ENCODE measurements around the gene KCNH2. TPM values are rescaled to one million over a fixed set of nuclear protein-coding genes. Genes with fewer than 3 reads are reported as not detected.

The KCNH2 gene
- total and polyA plus RNA-seq, 2 of the 13 experiments (the other 11 are each of a cell fraction or from before 2014, with no cell fraction given), result 0.09 to 0.11 TPM

DNA sequence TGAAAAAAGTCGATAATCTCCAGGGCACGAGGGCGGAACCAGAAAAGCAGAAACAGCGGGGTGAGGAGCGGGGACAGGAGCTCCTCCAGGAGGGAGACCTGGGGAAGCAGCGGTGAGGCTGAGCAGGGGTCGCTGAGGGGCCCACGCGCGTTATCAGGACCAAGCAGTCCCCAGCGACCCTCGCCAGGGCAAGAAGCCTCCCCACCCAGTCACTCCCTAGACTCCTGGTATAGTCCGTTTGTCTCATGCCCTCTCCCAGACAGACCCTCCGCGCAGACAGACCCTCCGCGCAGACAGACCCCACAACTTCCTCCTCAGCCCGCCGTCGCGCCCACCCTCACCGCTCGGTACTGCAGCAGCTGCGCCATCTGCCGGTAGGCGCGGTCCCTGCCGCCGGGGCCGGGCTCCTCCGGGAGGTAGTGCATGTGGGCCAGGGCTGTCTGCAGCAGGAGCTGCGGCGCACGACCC, 39.9 kb upstream of the KCNH2 start (continued):
- TF ChIP-seq, protein P1, sequence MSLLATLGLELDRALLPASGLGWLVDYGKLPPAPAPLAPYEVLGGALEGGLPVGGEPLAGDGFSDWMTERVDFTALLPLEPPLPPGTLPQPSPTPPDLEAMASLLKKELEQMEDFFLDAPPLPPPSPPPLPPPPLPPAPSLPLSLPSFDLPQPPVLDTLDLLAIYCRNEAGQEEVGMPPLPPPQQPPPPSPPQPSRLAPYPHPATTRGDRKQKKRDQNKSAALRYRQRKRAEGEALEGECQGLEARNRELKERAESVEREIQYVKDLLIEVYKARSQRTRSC (CRISPR knock-in tag; IDR thresholded peaks at IDR 0.05; ENCODE audit: low read depth), result no peak
- TF ChIP-seq KDM5B (CRISPR knock-in tag; IDR thresholded peaks at IDR 0.05; ENCODE audit: borderline replicate concordance) (0 out of 2 replicates have a peak, but pooled peaks have one; percentile 51), NFE2L1 (CRISPR knock-in tag; IDR thresholded peaks at IDR 0.05; ENCODE audit: borderline replicate concordance) (no peak), ZNF589 (CRISPR knock-in tag; conservative IDR thresholded peaks at IDR 0.05) (no peak)
- TF ChIP-seq, protein P2, sequence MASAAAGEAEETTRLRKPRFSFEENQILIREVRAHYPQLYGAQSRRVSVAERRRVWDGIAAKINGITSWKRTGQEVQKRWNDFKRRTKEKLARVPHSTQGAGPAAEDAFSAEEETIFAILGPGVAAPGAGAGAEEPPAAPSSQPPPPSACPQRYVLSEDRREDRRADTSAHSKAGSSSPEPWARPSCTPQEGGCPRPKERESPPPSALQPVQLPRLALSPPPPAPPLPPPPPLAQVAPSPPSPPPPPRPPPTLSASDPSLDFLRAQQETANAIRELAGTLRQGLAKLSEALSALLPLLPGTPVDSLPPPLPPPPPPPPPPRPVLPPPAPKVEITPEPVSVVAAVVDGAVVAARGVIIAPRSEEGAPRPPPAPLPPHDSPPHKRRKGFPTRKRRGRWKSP (CRISPR knock-in tag; IDR thresholded peaks at IDR 0.05), result no peak
- TF ChIP-seq, protein P3, sequence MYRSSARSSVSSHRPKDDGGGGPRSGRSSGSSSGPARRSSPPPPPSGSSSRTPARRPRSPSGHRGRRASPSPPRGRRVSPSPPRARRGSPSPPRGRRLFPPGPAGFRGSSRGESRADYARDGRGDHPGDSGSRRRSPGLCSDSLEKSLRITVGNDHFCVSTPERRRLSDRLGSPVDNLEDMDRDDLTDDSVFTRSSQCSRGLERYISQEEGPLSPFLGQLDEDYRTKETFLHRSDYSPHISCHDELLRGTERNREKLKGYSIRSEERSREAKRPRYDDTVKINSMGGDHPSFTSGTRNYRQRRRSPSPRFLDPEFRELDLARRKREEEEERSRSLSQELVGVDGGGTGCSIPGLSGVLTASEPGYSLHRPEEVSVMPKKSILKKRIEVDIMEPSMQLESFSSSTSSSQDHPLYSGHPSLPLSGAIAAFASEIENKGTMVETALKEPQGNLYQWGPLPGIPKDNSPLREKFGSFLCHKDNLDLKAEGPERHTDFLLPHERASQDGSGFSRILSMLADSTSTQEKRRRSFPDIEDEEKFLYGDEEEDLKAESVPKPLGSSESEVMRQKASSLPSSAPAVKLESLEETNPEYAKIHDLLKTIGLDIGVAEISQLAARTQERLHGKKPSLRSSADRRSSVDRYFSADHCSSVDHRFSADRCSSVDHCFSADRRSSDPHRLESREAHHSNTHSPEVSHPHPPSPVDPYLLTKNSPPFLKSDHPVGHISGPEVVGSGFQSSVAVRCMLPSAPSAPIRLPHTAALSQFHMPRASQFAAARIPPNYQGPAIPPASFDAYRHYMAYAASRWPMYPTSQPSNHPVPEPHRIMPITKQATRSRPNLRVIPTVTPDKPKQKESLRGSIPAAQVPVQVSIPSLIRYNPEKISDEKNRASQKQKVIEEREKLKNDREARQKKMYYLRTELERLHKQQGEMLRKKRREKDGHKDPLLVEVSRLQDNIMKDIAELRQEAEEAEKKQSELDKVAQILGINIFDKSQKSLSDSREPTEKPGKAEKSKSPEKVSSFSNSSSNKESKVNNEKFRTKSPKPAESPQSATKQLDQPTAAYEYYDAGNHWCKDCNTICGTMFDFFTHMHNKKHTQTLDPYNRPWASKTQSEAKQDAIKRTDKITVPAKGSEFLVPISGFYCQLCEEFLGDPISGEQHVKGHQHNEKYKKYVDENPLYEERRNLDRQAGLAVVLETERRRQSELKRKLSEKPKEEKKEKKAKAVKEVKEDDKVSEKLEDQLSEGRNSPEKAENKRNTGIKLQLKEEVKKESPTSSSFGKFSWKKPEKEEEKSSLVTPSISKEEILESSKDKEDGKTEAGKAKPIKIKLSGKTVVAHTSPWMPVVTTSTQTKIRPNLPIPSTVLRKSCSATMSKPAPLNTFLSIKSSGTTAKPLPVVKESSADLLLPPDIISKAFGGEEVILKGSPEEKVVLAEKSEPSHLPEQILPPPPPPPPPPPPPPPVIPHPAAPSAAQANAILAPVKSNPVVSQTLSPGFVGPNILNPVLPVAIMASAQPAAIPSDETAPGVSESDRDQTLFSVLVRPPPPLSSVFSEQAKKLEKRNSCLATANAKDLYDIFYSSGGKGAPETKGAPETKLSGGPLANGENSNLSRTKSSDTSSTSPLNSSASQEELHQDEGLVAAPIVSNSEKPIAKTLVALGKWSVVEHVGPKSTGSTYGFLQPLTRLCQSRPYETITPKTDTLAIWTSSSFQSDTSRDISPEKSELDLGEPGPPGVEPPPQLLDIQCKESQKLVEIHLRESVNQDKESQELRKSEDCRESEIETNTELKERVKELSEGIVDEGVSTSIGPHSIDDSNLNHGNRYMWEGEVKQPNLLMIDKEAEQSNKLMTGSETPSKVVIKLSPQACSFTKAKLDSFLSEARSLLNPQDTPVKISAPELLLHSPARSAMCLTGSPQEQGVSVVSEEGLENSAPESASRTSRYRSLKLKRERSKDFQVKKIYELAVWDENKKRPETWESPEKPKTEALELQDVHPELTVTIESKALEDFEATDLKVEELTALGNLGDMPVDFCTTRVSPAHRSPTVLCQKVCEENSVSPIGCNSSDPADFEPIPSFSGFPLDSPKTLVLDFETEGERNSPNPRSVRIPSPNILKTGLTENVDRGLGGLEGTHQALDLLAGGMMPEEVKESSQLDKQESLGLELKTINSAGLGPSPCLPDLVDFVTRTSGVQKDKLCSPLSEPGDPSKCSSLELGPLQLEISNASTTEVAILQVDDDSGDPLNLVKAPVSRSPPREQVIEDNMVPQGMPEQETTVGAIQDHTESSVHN (CRISPR knock-in tag; IDR thresholded peaks at IDR 0.05), result no peak
- TF ChIP-seq, protein P4, sequence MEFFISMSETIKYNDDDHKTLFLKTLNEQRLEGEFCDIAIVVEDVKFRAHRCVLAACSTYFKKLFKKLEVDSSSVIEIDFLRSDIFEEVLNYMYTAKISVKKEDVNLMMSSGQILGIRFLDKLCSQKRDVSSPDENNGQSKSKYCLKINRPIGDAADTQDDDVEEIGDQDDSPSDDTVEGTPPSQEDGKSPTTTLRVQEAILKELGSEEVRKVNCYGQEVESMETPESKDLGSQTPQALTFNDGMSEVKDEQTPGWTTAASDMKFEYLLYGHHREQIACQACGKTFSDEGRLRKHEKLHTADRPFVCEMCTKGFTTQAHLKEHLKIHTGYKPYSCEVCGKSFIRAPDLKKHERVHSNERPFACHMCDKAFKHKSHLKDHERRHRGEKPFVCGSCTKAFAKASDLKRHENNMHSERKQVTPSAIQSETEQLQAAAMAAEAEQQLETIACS (CRISPR knock-in tag; IDR thresholded peaks at IDR 0.05), result no peak
- TF ChIP-seq, protein P5, sequence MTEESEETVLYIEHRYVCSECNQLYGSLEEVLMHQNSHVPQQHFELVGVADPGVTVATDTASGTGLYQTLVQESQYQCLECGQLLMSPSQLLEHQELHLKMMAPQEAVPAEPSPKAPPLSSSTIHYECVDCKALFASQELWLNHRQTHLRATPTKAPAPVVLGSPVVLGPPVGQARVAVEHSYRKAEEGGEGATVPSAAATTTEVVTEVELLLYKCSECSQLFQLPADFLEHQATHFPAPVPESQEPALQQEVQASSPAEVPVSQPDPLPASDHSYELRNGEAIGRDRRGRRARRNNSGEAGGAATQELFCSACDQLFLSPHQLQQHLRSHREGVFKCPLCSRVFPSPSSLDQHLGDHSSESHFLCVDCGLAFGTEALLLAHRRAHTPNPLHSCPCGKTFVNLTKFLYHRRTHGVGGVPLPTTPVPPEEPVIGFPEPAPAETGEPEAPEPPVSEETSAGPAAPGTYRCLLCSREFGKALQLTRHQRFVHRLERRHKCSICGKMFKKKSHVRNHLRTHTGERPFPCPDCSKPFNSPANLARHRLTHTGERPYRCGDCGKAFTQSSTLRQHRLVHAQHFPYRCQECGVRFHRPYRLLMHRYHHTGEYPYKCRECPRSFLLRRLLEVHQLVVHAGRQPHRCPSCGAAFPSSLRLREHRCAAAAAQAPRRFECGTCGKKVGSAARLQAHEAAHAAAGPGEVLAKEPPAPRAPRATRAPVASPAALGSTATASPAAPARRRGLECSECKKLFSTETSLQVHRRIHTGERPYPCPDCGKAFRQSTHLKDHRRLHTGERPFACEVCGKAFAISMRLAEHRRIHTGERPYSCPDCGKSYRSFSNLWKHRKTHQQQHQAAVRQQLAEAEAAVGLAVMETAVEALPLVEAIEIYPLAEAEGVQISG (CRISPR knock-in tag; IDR thresholded peaks at IDR 0.05), result 0 out of 2 replicates have a peak, but pooled peaks have one; percentile 17
- TF ChIP-seq, protein P6, sequence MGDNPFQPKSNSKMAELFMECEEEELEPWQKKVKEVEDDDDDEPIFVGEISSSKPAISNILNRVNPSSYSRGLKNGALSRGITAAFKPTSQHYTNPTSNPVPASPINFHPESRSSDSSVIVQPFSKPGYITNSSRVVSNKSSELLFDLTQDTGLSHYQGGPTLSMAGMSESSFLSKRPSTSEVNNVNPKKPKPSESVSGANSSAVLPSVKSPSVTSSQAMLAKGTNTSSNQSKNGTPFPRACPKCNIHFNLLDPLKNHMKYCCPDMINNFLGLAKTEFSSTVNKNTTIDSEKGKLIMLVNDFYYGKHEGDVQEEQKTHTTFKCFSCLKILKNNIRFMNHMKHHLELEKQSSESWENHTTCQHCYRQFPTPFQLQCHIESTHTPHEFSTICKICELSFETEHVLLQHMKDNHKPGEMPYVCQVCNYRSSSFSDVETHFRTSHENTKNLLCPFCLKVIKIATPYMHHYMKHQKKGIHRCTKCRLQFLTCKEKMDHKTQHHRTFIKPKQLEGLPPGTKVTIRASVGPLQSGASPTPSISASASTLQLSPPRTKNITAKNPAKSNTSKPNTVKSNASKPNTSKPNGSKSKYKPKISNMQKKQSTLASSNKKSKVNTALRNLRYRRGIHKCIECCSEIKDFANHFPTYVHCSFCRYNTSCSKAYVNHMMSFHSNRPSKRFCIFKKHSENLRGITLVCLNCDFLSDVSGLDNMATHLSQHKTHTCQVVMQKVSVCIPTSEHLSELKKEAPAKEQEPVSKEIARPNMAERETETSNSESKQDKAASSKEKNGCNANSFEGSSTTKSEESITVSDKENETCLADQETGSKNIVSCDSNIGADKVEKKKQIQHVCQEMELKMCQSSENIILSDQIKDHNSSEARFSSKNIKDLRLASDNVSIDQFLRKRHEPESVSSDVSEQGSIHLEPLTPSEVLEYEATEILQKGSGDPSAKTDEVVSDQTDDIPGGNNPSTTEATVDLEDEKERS (CRISPR knock-in tag; IDR thresholded peaks at IDR 0.05), result no peak

All from HepG2 (cell line).